Measurements from ENCODE around the gene SLX9. TPM values are rescaled to one million over a fixed set of nuclear protein-coding genes. Genes with fewer than 3 reads are reported as not detected.

The SLX9 gene
- total RNA-seq, 1 experiment from 2014 or later, result 12.2 TPM

DNA sequence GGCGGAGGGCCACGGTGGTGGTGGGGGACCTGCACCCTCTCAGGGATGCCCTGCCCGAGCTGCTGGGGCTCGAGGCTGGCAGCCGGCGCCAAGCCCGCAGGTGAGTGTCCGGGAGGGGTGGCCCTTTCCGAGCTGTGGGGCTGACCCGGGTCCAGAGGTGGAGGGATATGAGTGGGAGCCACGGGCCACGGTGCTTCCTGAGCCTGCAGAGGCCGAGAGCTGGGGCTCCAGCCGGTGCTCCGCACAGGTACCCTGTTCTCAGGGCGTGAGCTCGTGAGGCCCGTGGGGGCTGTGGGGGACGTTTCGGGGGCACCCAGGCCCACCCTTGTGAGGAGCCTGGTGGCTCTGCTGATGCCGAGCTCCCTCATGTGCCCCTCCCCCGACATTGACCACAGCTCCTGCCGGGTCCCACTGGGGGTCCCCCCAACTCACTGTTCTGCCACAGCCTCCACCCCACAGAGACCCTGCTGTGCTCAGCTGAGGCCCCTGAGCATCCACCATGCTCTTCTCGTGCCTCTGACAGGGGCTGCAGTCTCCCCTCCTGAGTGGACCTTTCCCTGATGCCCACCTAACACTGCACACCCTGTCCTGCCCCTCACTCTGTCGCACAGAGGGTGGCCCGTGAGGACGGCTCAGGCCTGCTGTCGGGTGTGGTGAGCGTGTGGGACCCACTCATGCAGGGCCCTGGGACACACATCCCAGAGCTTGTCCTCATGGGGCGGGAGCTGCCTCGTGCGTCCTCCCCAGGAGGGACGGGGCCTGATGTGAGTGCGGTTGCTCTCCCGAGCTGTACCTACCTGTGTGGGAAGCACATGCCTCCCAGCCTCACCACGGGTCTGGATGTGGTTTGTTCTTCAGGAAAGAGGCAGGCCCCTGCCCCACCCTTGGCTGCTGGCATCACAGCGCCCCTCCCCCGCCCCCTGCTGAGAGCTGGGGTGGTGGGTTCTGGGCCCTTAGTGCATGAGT lies 27.5 kb downstream of the SLX9 start:
- Histone ChIP-seq H2AFZ (ENCODE audit: low read length) (no peak overlapping the region), H3K36me3 (ENCODE audit: insufficient read depth, low read length) (peaks cover 22% of the 10 kb centered on the region), H3K27me3 (ENCODE audit: low read length) (no peaks in the 10 kb centered on the region), H3K4me2 (ENCODE audit: low read depth, low read length, poor library complexity, severe bottlenecking) (no peak overlapping the region), H3K79me2 (ENCODE audit: low read length) (peaks cover 31% of the 10 kb centered on the region), H3K9me2 (replicated peaks; ENCODE audit: insufficient read depth, low read length) (no peaks in the 10 kb centered on the region), H3K4me1 (ENCODE audit: low read length) (peaks cover 16% of the 10 kb centered on the region), H3K9me3 (ENCODE audit: low read length) (no peaks in the 10 kb centered on the region), H3K4me3 (ENCODE audit: low read length) (no peak overlapping the region), H4K20me1 (ENCODE audit: insufficient read depth, low read depth, low read length) (peaks cover 28% of the 10 kb centered on the region), H3K9ac (ENCODE audit: low read length) (no peak overlapping the region), H3K27ac (ENCODE audit: low read length) (no peak overlapping the region)
- no peak for DNase-seq

DNA sequence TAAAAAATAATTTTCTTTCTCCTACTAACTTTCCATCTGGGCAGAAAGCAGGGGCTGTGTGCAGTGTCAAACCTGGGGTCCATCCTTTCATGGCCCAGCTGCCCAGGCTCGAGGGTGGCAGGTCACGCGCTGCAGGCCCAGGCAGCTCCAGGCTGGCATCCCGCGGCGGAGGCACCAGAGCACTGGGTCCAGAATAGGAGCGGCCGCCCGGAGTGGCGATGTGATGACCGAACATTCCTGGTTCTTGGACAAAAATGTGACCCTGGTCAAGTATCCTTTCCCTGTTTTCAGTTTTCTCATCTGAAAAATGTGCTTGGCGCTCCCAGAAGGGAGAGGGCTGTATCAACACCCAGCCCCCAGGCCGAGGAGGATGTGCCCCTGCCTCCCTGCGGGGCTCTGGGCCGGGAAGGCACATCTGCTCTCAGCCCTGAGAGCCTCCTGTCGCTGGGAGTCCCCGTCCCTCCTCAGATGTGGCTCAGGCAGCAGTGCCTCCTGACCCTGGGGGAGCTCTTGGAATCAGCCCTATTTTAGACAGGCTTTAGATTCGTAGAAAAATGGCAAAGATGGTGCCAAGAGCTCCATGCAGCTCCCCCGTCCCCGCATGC lies 29.3 kb downstream of the SLX9 start:
- peaks cover 9% of the 10 kb centered on the region; the same call in 1 of the 2 replicates for H3K36me3 ChIP-seq (ENCODE audit: insufficient read depth, low read length)
- H3K79me2 ChIP-seq (ENCODE audit: low read length), result peaks cover 17% of the 10 kb centered on the region
- H3K9me3 ChIP-seq (ENCODE audit: low read length), result no peaks in the 10 kb centered on the region
- H3K9me2 ChIP-seq (replicated peaks; ENCODE audit: insufficient read depth, low read length), result no peaks in the 10 kb centered on the region
- H3K27ac ChIP-seq (ENCODE audit: low read length), result no peak overlapping the region
- no peak overlapping the region for H3K4me3 ChIP-seq (ENCODE audit: low read length)
- no peak overlapping the region for H2AFZ ChIP-seq (ENCODE audit: low read length)
- DNase-seq, result no peak
- no peaks in the 10 kb centered on the region for H3K27me3 ChIP-seq (ENCODE audit: low read length)
- peaks cover 23% of the 10 kb centered on the region for H3K4me1 ChIP-seq (ENCODE audit: low read length)
- peaks cover 31% of the 10 kb centered on the region for H4K20me1 ChIP-seq (ENCODE audit: insufficient read depth, low read depth, low read length)
- no peak overlapping the region for H3K9ac ChIP-seq (ENCODE audit: low read length)
- no peak overlapping the region for H3K4me2 ChIP-seq (ENCODE audit: low read depth, low read length, poor library complexity, severe bottlenecking)

DNA sequence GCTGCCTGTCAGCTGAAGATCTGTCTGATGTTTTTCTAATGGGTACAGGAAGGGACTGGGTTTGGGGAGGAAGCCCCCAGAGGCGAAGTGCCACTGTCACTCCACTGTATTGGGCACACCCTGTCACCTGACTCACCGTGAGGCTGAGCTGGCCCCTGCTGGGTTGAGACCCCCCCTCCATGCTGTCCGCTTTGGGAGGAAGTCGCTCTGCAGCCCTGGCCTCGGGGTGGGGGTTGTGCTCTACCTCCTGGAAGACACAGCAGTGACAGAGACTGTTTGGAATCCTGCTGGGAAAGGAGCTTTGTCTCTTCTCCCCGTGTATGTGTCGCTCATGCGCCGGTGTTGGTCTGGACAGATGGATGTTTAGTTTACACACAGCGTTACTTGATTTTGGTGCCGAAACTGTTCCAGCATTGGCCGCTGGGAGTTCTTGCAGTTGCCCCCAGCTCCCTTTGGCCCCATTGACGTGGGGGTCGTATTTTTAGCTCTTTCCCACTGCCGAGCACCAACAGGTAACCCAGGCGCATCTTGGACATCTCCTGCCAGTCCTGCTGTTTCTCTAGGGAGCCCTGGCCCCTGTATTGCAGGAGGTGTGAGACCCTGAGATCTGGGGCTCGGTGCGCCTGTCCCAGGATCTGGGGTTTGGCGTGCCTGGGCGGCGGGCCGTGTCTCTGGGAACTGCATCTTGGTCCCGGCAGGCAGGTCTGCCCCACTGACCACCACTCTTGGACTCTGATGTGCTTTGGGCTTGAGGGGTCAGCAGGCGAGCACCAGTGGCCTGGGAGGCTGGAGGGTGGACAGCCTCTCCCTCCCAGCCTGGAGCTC lies 30.3 kb downstream of the SLX9 start:
- Histone ChIP-seq H2AFZ (ENCODE audit: low read length) (no peak overlapping the region), H3K79me2 (ENCODE audit: low read length) (peaks cover 9% of the 10 kb centered on the region), H3K4me1 (ENCODE audit: low read length) (peaks cover 18% of the 10 kb centered on the region), H3K27me3 (ENCODE audit: low read length) (no peaks in the 10 kb centered on the region), H3K9me3 (ENCODE audit: low read length) (no peaks in the 10 kb centered on the region), H3K4me2 (ENCODE audit: low read depth, low read length, poor library complexity, severe bottlenecking) (no peak overlapping the region), H4K20me1 (ENCODE audit: insufficient read depth, low read depth, low read length) (peaks cover 26% of the 10 kb centered on the region; the same call in 1 of the 2 replicates), H3K9me2 (replicated peaks; ENCODE audit: insufficient read depth, low read length) (no peaks in the 10 kb centered on the region), H3K9ac (ENCODE audit: low read length) (no peak overlapping the region), H3K27ac (ENCODE audit: low read length) (no peak overlapping the region), H3K36me3 (ENCODE audit: insufficient read depth, low read length) (peaks cover 3% of the 10 kb centered on the region; the same call in 1 of the 2 replicates), H3K4me3 (ENCODE audit: low read length) (no peak overlapping the region)
- DNase-seq, result no peak

DNA sequence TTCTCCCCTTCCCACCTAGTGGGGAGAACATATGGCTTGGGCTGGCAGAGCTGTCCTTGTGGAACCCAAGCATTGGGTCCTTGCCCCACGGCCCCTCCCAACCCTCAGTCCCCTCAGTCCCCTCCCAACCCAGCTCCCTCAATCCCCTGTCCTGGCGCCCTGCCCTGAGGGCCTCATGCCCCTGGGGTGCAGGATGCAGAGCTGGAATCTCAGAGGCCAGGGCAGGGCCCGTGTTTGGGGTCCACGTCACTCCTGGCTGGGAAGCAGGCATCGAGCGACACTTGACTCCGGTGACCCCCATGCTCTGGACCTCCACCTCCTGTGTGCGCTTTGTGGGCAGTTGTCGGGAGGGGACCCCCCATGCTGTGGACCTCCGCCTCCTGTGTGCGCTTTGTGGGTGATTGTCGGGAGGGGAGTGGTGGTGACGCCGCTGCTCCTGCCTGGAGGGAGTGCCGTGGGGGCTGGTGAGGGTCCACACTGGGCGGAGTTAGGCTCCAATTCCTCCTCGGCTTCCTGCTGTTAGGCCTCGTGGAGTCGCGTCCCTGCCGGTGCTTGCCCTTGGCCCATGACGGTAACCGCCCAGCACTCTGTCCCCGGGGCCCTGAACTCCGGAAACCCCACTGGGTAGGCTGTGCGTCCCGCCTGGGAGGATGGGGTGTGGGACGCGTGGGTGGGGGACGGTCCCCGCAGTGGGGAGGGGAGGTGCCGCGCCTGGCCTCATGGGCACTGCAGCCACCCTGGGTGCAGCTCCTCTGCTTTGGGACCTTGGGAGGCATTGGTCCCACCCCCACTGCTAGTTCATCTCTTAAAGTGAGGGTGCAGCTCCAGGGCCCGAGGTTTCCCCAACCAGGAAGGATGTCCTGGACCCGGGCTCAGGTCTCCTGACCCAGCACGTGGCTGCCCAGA lies 31.2 kb downstream of the SLX9 start:
- H3K4me1 ChIP-seq (ENCODE audit: low read length), result peaks cover 11% of the 10 kb centered on the region
- no peak overlapping the region for H3K4me3 ChIP-seq (ENCODE audit: low read length)
- H3K9ac ChIP-seq (ENCODE audit: low read length), result no peak overlapping the region

DNA sequence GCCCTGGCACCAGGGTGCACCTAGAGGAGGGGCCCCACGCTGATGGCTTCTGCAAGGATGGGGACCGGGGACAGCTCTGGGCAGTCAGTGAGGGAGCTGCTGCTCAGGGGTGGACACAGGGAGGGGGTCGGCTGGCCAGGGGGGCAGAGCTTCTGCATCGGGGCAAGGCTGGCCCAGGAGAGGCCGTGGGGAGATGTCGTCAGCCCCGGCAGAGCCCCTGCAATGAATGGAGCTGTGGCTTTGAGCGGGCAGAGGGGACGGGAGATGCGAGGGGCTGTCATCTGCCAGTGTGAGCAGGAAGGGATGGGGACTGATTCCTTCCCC lies 31.8 kb downstream of the SLX9 start:
- Histone ChIP-seq H3K79me2 (ENCODE audit: low read length) (no peaks in the 10 kb centered on the region), H4K20me1 (ENCODE audit: insufficient read depth, low read depth, low read length) (peaks cover 23% of the 10 kb centered on the region; the same call in 1 of the 2 replicates), H3K36me3 (ENCODE audit: insufficient read depth, low read length) (no peaks in the 10 kb centered on the region), H3K4me2 (ENCODE audit: low read depth, low read length, poor library complexity, severe bottlenecking) (no peak overlapping the region), H3K9ac (ENCODE audit: low read length) (no peak overlapping the region), H3K4me1 (ENCODE audit: low read length) (peaks cover 11% of the 10 kb centered on the region), H3K9me2 (replicated peaks; ENCODE audit: insufficient read depth, low read length) (no peaks in the 10 kb centered on the region), H3K9me3 (ENCODE audit: low read length) (no peaks in the 10 kb centered on the region), H3K4me3 (ENCODE audit: low read length) (no peak overlapping the region), H2AFZ (ENCODE audit: low read length) (no peak overlapping the region), H3K27me3 (ENCODE audit: low read length) (no peaks in the 10 kb centered on the region), H3K27ac (ENCODE audit: low read length) (no peak overlapping the region)
- DNase-seq, result no peak

More for the DNA sequence above, 31.2 kb downstream of the SLX9 start:
- Histone ChIP-seq H3K79me2 (ENCODE audit: low read length) (peaks cover 1% of the 10 kb centered on the region; the same call in 1 of the 2 replicates), H3K27ac (ENCODE audit: low read length) (no peak overlapping the region), H3K9me2 (replicated peaks; ENCODE audit: insufficient read depth, low read length) (no peaks in the 10 kb centered on the region), H3K27me3 (ENCODE audit: low read length) (no peaks in the 10 kb centered on the region), H3K9me3 (ENCODE audit: low read length) (no peaks in the 10 kb centered on the region), H4K20me1 (ENCODE audit: insufficient read depth, low read depth, low read length) (peaks cover 23% of the 10 kb centered on the region; the same call in 1 of the 2 replicates), H3K4me2 (ENCODE audit: low read depth, low read length, poor library complexity, severe bottlenecking) (no peak overlapping the region), H2AFZ (ENCODE audit: low read length) (no peak overlapping the region), H3K36me3 (ENCODE audit: insufficient read depth, low read length) (no peaks in the 10 kb centered on the region)
- no peak for DNase-seq

DNA sequence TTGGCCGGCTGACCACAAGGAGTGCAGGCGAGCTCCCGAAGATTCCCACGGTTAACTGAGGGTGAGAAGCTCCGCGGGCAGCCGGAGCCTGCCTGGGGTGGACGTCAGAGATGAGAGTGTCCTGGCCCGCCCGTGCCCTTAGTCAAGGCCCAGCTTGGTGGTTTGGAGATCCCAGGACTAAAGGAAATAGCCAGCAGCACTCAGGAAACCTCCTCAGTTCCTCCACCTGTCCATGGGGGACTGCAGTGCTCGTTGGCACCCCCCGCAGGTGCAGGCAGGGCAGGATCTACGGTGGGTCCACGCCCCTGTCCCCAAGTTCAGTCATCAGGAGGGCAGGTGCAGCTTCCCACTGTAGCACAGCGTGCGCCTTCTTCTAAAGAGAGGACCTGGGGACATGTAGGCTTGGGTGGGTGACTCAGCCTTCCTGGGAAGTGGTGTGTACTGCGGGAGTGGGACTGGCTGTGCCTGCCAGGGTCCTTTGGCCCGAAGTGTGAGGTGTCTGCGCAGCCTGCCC lies 32.5 kb downstream of the SLX9 start:
- Histone ChIP-seq H3K4me2 (ENCODE audit: low read depth, low read length, poor library complexity, severe bottlenecking) (no peak overlapping the region), H2AFZ (ENCODE audit: low read length) (no peak overlapping the region), H3K4me3 (ENCODE audit: low read length) (no peak overlapping the region), H3K36me3 (ENCODE audit: insufficient read depth, low read length) (no peaks in the 10 kb centered on the region), H3K27ac (ENCODE audit: low read length) (no peak overlapping the region), H3K4me1 (ENCODE audit: low read length) (peaks cover 11% of the 10 kb centered on the region), H3K27me3 (ENCODE audit: low read length) (no peaks in the 10 kb centered on the region), H3K9me3 (ENCODE audit: low read length) (no peaks in the 10 kb centered on the region), H3K9ac (ENCODE audit: low read length) (no peak overlapping the region), H4K20me1 (ENCODE audit: insufficient read depth, low read depth, low read length) (peaks cover 21% of the 10 kb centered on the region; the same call in 1 of the 2 replicates), H3K9me2 (replicated peaks; ENCODE audit: insufficient read depth, low read length) (no peaks in the 10 kb centered on the region), H3K79me2 (ENCODE audit: low read length) (no peaks in the 10 kb centered on the region)
- peak; percentile 49 for DNase-seq

DNA sequence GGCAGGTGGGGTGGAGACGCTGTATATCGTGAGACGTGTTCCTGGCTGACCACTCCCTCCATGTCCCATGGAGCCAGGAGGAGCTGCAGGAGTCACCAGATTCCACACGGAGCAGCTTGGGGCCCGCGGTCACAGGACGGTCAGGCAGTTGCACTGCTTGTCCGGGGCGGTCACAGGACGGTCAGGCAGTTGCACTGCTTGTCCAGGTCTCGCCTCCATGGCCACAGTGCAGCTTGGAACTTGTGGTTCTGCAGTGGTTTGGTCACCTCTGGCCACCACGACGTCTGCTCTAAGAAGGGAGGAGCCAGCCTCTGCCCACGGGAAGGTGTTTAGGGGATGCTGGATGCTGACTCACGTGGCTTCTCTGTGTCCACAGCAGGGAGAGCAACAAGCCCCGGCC lies 33.0 kb downstream of the SLX9 start:
- H4K20me1 ChIP-seq (ENCODE audit: insufficient read depth, low read depth, low read length), result peaks cover 17% of the 10 kb centered on the region; the same call in 1 of the 2 replicates
- no peaks in the 10 kb centered on the region for H3K9me2 ChIP-seq (replicated peaks; ENCODE audit: insufficient read depth, low read length)
- no peaks in the 10 kb centered on the region for H3K27me3 ChIP-seq (ENCODE audit: low read length)
- DNase-seq, result no peak
- no peak overlapping the region for H3K4me2 ChIP-seq (ENCODE audit: low read depth, low read length, poor library complexity, severe bottlenecking)
- H3K79me2 ChIP-seq (ENCODE audit: low read length), result no peaks in the 10 kb centered on the region
- no peak overlapping the region for H3K9ac ChIP-seq (ENCODE audit: low read length)
- H3K4me3 ChIP-seq (ENCODE audit: low read length), result no peak overlapping the region
- H3K4me1 ChIP-seq (ENCODE audit: low read length), result peaks cover 11% of the 10 kb centered on the region
- no peak overlapping the region for H2AFZ ChIP-seq (ENCODE audit: low read length)
- no peaks in the 10 kb centered on the region for H3K9me3 ChIP-seq (ENCODE audit: low read length)
- H3K36me3 ChIP-seq (ENCODE audit: insufficient read depth, low read length), result no peaks in the 10 kb centered on the region
- no peak overlapping the region for H3K27ac ChIP-seq (ENCODE audit: low read length)

Data from Karpas-422 (cell line).